SU-DHL-6 (cell line): ENCODE measurements around the gene RASGRP2.

Experiments used
- H2AFZ ChIP-seq: fragments of 200-600 bp; sonication (generic); 2 replicates; pipeline ENCODE4 v1.6.1; 2014; ENCODE audit warnings: low read depth, mild to moderate bottlenecking, moderate library complexity, mixed read lengths, antibody characterized with exemption, low read length; ENCODE audit not compliant: severe bottlenecking
- H3F3A ChIP-seq: fragments of 200-600 bp; shearing (Covaris generic); 2 replicates; pipeline ENCODE4 v1.6.0; 2016; ENCODE audit warnings: antibody characterized with exemption, mild to moderate bottlenecking; ENCODE audit not compliant: insufficient read depth
- H3K27ac ChIP-seq: fragments of 200-600 bp; sonication (generic); 2 replicates; pipeline ENCODE4 v1.5.1; 2016; ENCODE audit warnings: low read depth, mild to moderate bottlenecking, low read length, moderate library complexity, mixed read lengths
- H3K27me3 ChIP-seq: fragments of 200-600 bp; sonication (generic), shearing (Covaris generic); 2 replicates; pipeline ENCODE4 v1.6.0; 2014; ENCODE audit warnings: mild to moderate bottlenecking, low read length
- H3K36me3 ChIP-seq: fragments of 200-600 bp; sonication (generic); 2 replicates; pipeline ENCODE4 v1.6.1; 2014; ENCODE audit warnings: mild to moderate bottlenecking, low read length, mixed read lengths
- H3K4me2 ChIP-seq: fragments of 300-600, 200-600 bp; shearing (Covaris generic), sonication (generic); 2 replicates; pipeline ENCODE4 v1.6.0; 2014; ENCODE audit warnings: low read length, low read depth, mild to moderate bottlenecking; ENCODE audit not compliant: poor library complexity, severe bottlenecking
- H3K4me3 ChIP-seq: fragments of 200-600 bp; sonication (generic); 2 replicates; pipeline ENCODE4 v1.5.1; 2014; ENCODE audit warnings: antibody characterized with exemption, low read length, mild to moderate bottlenecking, mixed read lengths; ENCODE audit not compliant: insufficient read depth, poor library complexity, severe bottlenecking
- H3K79me2 ChIP-seq: fragments of 200-600 bp; sonication (generic); 2 replicates; pipeline ENCODE4 v1.6.1; 2014; ENCODE audit warnings: mild to moderate bottlenecking, low read length, moderate library complexity; ENCODE audit not compliant: insufficient read depth
- H3K9ac ChIP-seq: fragments of 200-600 bp; sonication (generic); 2 replicates; pipeline ENCODE4 v1.7.0; 2014; ENCODE audit warnings: mild to moderate bottlenecking, low read length
- H3K9me2 ChIP-seq: fragments of 200-600 bp; sonication (generic); replicated peaks from 2 replicates; pipeline ENCODE4 v1.6.1; 2014; ENCODE audit warnings: low read length; ENCODE audit not compliant: insufficient read depth
- H3K9me3 ChIP-seq: fragments of 200-600 bp; sonication (generic); 2 replicates; pipeline ENCODE4 v1.6.1; 2014; ENCODE audit warnings: low read length, mixed read lengths; ENCODE audit not compliant: insufficient read depth
- H4K20me1 ChIP-seq: fragments of 200-600 bp; sonication (generic); 2 replicates; pipeline ENCODE4 v1.6.1; 2014; ENCODE audit warnings: low read depth, mild to moderate bottlenecking, antibody characterized with exemption, low read length, moderate library complexity, mixed read lengths
- EZH2phosphoT487 ChIP-seq: fragments of 200-600 bp; sonication (generic), shearing (Covaris generic); conservative IDR thresholded peaks from 2 replicates; pipeline ENCODE4 v1.6.1; 2018; ENCODE audit warnings: mild to moderate bottlenecking, antibody characterized with exemption, low read length, moderate library complexity, mixed read lengths
- TF ChIP-seq, protein P1 (sequence below): fragments of 200-600 bp; sonication (generic); IDR thresholded peaks from one replicate; pipeline ENCODE4 v1.5.1; 2017; ENCODE audit warnings: antibody characterized with exemption, mild to moderate bottlenecking, low read length, moderate library complexity; ENCODE audit not compliant: insufficient read depth, poor library complexity, severe bottlenecking

The RASGRP2 gene

GRCh38 chr11:64731601-64732000, 12.3 kb downstream of the RASGRP2 start:
- Histone ChIP-seq H3K4me3 (no peak overlapping the region), H3F3A (no peaks in the 10 kb centered on the region), H3K9ac (no peak overlapping the region), H2AFZ (no peak overlapping the region), H3K79me2 (no peaks in the 10 kb centered on the region), H4K20me1 (no peaks in the 10 kb centered on the region), H3K4me2 (no peak overlapping the region), H3K9me2 (no peaks in the 10 kb centered on the region), H3K9me3 (no peaks in the 10 kb centered on the region), H3K36me3 (no peaks in the 10 kb centered on the region), H3K27ac (no peak overlapping the region), H3K27me3 (no peaks in the 10 kb centered on the region)
- TF ChIP-seq, protein P1, sequence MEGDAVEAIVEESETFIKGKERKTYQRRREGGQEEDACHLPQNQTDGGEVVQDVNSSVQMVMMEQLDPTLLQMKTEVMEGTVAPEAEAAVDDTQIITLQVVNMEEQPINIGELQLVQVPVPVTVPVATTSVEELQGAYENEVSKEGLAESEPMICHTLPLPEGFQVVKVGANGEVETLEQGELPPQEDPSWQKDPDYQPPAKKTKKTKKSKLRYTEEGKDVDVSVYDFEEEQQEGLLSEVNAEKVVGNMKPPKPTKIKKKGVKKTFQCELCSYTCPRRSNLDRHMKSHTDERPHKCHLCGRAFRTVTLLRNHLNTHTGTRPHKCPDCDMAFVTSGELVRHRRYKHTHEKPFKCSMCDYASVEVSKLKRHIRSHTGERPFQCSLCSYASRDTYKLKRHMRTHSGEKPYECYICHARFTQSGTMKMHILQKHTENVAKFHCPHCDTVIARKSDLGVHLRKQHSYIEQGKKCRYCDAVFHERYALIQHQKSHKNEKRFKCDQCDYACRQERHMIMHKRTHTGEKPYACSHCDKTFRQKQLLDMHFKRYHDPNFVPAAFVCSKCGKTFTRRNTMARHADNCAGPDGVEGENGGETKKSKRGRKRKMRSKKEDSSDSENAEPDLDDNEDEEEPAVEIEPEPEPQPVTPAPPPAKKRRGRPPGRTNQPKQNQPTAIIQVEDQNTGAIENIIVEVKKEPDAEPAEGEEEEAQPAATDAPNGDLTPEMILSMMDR: no peak
- TF ChIP-seq EZH2phosphoT487: no peak

- H3K36me3 ChIP-seq: no peaks in the 10 kb centered on the region
- H2AFZ ChIP-seq: no peak overlapping the region
- H3K27me3 ChIP-seq: no peaks in the 10 kb centered on the region
- no peak overlapping the region for H3K9ac ChIP-seq
- no peaks in the 10 kb centered on the region for H3K9me3 ChIP-seq
- H3K79me2 ChIP-seq: no peaks in the 10 kb centered on the region
- no peaks in the 10 kb centered on the region for H4K20me1 ChIP-seq
- no peaks in the 10 kb centered on the region for H3F3A ChIP-seq
- no peak overlapping the region for H3K4me2 ChIP-seq
- no peak overlapping the region for H3K27ac ChIP-seq
- no peaks in the 10 kb centered on the region for H3K9me2 ChIP-seq
- TF ChIP-seq EZH2phosphoT487: no peak
- TF ChIP-seq, protein P1: no peak
- H3K4me3 ChIP-seq: no peak overlapping the region
Measured at GRCh38 chr11:64729851-64730382, 14.0 kb downstream of the RASGRP2 start.

DNA sequence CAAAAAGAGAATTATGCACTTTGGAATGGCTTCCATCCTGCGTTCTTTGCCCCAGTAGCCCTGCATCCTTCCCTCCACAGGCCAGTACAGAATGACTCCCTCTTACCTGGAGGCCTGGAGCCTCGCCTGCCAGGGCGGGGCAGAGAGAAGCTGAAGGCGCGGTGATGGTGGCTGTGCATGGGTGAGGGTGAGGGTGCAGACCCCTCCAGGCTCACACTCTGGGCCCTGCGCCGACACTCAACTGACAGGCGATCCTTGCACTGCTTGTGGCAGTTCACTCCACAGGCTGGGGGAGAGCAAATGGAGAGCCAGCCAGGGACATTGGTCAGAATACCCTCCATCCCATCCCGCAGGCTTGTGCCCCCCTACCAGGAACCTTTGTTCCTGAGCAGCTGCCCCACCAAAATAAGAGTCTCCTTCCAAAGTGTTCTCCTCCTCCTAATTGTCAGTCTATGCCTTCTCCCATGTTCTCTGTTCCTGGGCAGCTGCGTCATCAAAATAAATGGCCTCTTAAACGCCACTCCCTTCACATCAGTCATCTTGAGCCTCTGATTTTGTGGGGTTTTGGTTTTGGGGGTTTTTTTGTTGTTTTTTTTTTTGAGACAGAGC, 15.1 kb downstream of the RASGRP2 start:
- no peak overlapping the region for H3K27ac ChIP-seq
- no peak for TF ChIP-seq EZH2phosphoT487
- TF ChIP-seq, protein P1: no peak

More for the DNA sequence above, 15.1 kb downstream of the RASGRP2 start:
- no peaks in the 10 kb centered on the region for H3K27me3 ChIP-seq
- H3K9me2 ChIP-seq: no peaks in the 10 kb centered on the region
- no peaks in the 10 kb centered on the region for H4K20me1 ChIP-seq
- no peaks in the 10 kb centered on the region for H3K36me3 ChIP-seq
- H3F3A ChIP-seq: no peaks in the 10 kb centered on the region
- H3K4me2 ChIP-seq: no peak overlapping the region
- no peak overlapping the region for H3K4me3 ChIP-seq
- H3K79me2 ChIP-seq: no peaks in the 10 kb centered on the region
- no peak overlapping the region for H3K9ac ChIP-seq
- no peak overlapping the region for H2AFZ ChIP-seq
- no peaks in the 10 kb centered on the region for H3K9me3 ChIP-seq
